HK-2 (cell line): ENCODE measurements around the gene KIAA1217.
"Not testable (repeated sequence)": the region's sequence is repeated elsewhere in the genome, so short reads cannot be mapped to it uniquely, and the experiment has no call there.

Experiments used
- DNase-seq: peaks from one replicate; pipeline ENCODE4 v3.0.0-alpha.2; 2018; ENCODE audit not compliant: unreplicated experiment

Gene KIAA1217

DNA sequence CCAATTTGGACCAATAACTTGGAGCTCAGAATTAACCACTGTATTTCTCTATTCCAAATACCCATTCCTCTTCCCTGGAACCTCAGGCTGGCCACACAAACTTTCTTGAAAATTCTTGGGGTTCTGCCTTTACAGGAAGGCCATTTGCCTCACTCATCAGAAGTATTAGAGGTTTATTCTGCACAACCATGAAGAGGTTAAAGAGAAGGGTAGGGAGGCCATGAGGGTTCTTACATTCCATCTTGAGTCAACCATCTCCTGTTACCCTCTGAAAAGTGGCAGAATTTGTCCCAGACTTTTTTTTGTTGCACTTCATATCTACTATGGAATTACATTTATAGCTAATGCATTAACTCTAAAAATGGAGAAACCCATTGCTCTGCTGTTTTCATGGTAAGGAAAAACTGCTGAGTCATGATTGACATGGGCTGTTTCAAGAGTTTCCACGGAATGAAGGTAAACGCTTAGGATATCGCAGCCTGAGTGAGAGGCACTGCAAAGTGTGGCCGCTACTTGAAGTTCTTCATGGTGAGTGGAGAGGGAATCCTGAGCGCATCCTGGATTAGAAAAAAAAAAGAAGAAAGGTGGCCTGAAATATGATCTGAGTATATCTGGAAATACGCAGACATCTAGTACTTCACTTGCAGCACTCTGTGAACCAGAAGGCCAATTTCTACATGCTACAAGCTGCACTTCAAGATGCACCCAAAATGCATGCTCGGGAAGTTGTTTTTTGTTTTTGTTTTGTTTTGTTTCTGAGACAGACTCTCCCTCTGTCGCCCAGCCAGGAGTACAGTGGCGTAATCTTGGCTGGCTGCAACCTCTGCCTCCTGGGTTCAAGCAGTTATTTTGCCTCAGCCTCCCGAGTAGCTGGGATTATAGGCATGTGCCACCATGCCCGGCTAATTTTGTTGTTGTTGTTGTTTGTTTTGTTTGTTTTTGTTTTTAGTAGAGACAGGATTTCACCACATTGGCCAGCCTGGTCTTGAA lies 83.7 kb downstream of the KIAA1217 start:
- no peak for DNase-seq

DNA sequence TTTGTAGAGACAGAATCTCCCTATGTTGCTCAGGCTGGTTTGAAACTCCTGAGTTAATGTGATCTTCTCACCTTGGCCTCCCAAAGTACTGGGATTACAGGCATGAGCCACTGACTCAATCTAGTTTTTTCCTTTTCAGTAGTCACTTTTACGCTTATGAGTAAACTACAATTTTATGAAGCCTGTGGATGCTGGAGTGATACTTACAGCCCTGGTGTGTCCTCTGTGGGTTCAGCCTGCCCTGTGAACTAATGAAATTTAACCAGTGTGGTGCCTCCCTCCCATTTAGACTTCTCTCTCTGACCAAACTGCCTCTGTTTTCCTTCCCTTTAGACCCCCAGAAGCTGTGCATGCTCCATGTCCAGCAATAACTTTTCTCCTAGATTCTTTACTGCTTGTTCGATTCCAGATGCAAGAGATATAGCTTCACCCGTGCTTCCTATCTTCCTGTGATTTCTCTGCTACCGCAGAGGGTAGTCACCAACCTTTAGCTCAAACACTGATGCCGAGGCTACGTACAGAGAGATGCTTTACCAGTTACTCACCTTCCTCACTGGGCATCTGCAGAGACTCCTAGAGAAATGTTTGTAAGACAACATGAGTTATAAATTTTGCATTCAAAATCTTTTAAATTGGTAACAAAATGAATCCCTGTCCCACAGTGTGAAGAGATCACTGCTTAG lies 90.8 kb downstream of the KIAA1217 start:
- no peak for DNase-seq

DNA sequence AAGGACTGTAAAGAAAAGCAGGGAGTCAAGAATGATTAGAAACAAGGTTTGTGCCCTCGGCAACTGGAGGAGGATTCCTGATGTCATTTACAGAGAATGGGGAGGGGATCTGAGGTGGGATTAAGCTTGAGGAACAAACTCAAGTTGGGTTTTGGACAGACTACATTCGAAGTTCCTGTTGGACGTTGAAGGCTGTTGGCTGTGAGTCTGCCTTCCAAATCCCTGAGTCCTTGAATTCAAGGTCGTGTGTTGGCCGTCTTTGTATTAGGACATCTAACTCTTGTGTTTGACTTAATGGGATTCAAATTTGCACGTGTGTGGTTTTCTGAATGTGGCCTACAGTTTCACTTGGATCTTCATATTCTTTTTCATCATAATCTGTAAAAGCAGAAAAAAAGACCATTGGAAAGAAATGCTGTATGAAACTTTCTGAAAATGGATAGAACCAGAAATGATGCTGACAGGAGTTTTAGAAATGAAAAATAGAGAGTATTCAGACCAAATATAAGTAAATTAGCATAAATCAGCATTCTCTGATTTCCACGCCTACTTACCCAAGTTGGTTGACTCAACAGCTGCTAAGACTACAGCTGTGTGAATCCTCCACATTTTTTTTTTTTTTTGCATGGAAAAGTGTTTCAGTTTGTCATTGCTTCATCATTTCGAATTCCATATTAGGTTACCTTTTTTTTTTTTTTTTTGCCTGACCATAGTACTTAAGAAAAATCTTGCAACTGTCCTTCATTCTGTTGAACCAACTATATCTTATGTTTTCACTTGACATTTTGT lies 94.8 kb downstream of the KIAA1217 start:
- DNase-seq, result no peak

DNA sequence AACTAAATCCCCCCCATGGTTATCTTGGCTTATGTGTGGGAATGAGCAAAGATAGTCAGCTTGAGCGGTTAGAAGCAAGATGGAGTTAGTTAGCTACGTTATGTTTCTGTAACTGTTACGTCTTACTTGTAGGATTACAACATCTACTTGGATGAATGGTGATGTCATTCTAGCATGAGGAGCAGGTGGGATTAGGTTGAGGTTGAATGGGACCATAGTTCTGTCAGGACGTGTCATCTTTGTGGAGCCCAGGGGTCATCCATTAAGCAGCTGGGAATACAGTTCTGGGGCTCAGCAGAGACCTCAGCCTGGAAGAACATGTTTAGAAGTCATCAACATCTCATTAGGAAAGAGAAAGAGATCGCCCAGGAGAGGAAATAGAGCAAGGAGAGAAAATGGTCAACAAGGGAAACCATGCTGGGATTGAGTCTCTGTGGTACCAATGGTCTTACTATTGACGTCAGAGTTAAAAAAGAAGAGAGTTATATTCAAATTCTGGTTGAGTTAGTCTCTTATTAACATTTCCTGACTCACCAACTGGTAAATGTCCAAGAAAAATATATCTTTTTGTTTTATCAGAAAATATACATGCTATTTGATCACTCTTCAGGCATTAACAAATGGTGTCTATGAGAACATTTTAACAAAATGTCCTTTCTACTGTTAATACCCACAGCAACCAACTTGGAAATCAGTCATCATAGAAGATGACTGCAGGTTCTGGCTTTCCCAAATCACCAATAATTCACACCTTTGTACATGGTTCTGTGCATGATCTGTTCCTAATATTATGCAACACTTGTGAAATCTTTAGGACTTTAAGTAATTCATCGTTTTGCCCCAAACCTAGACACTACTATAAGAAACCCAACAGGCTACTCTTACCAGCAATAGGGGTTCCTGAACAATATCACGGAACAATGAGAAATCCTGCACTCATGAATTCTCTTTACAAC lies 96.9 kb downstream of the KIAA1217 start:
- DNase-seq, result no peak

- no peak for DNase-seq
Measured at GRCh38 chr10:24306507-24306875, 97.6 kb downstream of the KIAA1217 start.

- DNase-seq, result no peak
Measured at GRCh38 chr10:24307116-24307515, 98.2 kb downstream of the KIAA1217 start.

DNA sequence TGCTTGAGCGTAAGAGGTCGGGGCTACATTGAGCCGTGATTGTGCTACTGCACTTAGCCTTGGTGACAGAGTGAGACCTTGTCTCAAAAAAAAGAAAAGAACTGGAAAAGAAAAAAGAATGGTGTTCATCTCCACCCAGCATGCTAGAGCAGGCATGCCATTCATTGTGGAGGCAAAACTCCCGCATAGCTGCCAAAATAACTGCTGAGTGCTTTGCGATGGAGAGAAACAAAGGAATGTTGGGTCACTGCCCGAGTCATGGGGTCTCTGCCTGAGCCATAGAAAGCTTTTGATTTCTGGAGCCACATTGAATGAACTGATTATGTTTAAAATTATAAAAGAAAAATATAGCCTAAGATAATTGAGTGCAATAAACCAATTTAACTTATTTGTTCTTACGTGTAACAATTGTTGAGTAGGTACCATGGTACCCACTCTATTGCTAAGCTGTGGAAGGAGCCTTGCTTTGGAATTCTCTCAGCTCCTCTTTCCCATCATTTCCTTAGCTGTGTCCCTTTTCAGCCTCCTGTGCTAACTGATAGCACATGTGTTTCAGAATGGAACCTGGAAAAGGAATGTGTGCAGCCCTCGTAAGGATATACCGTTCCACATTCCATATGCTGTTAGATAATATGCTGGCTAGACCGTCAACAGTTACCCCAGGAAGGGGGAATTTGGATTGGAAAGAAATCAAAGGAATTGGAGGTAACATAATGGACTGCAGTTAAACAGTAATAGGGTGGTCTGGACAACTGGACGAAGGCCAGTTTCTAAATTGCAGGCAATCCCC lies 99.0 kb downstream of the KIAA1217 start:
- DNase-seq, result no peak

- no peak for DNase-seq
Measured at GRCh38 chr10:24310104-24310503, 101.2 kb downstream of the KIAA1217 start.

GRCh38 chr10:24311888-24312287 lies 103.0 kb downstream of the KIAA1217 start:
- no peak for DNase-seq

DNA sequence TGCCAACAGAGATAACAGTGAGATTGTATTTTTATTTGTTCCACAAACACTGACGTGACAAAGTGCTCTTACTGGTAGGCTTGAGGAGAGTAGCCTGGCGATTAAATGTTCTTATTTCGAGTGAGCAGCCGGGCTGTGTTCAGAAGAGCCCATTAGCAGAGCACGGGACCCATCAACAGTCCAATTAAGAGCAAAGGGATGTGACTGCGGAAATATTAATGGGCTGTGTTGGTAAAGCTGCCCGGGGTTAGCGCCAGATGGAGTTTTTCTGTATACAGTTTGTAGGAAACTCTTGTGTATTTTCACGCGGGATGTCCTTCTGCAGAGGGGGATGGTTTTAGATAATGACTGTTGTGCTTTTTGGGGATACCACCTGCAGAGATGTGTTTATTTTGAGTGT lies 104.3 kb downstream of the KIAA1217 start:
- DNase-seq, result no peak

DNA sequence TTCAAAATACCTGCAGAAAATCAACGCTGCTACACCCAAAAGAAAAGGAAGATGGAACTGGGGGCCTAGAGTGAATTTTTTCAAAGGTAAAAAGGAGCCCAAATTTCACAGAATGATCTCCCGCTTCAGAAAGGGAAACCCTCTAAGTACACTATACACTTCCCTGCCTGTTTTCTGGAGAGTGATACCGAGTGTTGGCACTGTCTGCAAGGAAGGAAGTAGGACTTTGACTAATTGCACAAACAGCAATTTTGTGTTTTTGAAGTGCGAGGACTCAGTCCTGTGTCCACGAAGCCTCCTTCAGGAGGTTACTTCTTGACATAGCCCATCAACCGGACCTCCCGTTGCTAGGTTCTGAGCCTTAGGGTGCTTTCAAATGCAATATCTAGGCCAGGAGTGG lies 106.3 kb downstream of the KIAA1217 start:
- DNase-seq, result no peak

DNA sequence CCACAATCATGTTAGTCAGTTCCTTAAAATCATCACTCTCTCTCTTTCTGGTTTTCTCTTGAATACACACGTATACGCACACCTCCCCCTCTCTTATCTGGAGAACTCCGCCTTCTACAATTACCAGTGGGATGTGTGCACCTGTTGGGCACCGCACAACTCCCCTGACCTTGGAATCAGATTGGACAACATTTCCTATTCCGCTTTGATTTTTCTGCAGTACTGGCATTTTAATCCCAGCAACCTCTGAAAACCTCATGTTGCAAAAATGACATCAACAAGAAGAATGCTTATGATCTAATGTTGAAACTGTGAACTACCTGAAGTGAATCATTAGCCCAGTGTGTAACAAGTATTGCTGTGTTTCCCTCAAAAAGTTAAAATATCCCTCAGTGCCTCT lies 109.6 kb downstream of the KIAA1217 start:
- no peak for DNase-seq

- DNase-seq, result no peak
Measured at GRCh38 chr10:24320373-24320772, 111.4 kb downstream of the KIAA1217 start.

DNA sequence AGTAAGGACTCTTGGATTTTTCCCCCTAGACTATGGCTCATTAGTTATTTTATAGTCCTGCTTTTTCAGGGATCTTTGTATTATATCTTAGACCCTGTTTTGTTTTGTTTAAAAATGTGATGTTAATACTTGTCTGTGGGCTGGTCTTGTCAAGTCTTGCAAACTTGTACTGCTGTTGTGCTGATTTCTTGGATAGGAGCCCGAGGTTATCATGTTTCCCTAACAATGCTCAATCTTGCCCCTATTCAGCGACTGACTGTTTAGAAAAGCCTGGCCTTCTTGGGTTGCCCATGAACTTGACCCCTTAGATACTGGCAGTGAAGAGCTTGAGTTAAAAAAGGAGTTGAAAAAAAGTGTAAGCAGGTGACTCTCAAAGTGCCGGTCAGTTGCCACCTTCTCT lies 115.7 kb downstream of the KIAA1217 start:
- DNase-seq, result no peak

GRCh38 chr10:24331457-24331856 lies 122.5 kb downstream of the KIAA1217 start:
- no peak for DNase-seq

DNA sequence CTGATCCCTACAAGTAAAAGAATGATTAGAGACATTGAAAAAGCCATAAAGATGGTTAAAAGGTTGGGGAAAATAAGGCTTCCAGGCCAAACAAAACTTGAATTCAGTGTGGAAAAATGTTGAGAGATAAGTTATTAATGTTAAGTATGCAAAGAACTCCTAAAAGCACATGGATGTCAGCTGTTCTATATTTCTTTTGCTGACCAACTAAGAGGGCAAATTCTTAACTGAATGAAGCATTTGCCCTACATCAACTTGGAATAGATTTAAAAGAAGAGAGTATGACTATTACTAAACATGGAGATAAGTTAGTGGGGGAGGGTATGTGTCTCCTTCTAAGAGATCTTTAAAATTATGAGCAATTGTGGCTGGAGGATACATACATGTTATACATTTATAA lies 124.8 kb downstream of the KIAA1217 start:
- DNase-seq, result no peak

DNA sequence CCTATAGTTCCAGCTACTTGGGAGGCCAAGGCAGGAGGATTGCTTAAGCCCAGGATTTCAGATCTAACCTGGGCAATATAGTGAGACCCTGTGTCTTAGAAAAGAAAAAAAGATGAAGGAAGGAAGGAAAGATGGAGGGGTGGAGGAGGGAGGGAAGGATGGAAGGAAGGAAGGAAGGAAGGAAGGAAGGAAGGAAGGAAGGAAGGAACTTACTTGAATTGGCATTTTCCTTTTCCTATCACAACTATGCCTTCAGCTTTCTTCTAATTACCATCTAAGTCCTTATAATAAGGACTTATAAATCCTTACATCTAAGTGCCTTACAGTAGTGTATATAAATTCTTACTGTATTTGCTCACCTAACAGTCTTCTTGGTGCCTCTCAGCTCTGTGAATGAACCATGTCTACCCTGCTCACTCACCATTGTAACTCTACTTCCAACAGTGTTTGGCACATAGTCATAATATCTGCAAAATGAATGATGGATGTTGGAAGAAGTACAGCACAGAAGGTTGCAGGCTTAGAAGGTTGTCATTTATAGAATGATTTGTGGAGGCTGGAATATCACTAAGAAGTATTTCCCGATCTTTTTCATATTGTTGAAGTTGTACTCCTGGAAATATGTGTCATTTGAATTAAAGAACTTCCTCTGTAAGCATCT lies 125.5 kb downstream of the KIAA1217 start:
- no peak for DNase-seq

DNA sequence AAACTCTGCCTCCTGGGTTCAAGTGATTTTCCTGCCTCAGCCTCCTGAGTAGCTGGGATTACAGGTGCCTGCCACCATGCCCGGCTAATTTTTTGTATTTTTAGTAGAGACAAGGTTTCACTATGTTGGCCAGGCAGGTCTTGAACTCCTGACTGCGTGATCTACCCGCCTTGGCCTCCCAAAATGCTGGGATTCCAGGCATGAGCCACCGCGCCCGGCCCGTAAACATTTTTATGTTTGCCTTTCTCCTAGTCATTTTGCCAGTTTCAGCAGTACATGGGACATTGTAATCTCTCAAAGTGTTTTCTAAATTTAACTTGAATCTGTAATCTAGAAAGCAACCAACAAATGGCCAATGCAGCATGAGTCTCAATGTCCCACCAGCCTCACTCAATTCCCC lies 128.8 kb downstream of the KIAA1217 start:
- not testable (repeated sequence) for DNase-seq

DNA sequence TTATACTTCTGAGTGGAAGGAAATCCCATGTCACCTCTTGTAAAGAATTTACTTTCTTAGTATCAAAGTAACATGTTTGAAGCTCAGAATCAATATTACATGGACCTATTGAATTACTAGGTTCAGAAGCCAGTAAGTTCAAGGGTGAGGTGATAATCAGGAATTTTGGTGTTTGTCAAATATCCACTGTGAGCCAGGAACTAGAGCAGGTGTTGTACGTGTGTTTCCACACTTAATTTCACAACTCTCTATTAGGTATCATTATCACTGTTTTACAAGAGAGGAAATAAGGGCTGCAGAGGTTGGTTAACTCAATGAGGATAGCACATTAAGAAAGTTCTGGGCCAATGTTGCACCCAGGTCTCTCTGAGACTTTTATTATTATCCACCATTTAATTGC lies 130.4 kb downstream of the KIAA1217 start:
- DNase-seq, result no peak

DNA sequence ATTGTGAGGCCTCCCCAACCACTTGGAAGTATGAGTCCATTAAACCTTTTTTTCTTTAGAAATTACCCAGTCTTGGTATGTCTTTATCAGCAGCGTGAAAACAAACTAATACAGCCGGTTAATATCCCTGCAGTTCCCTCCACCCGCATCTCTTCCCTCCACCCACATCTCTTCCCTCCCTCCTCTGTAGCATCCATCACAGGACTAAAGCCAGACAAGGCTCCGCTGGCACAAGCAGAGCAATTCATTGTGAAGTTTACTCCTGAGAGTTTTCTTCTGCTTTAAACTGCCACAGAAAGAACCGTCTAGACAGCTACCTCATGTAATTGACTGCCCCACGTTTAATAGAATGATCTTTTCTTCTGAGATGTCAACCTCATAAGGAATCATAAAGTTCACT lies 131.5 kb downstream of the KIAA1217 start:
- no peak for DNase-seq
